Measurements from ENCODE around the gene RBMS1.

- TF ChIP-seq CTCF (IDR thresholded peaks at IDR 0.05; ENCODE audit: low read depth, low read length): no peak
- TF ChIP-seq EZH2phosphoT487 (IDR thresholded peaks at IDR 0.05; ENCODE audit: low read depth): no peak
Observed at GRCh38 chr2:160247296-160248035, 246.1 kb downstream of the RBMS1 start.

Measured in OCI-LY3 (cell line).